ENCODE results near the gene SLC29A1. TPM values are rescaled to one million over a fixed set of nuclear protein-coding genes. Genes with fewer than 3 reads are reported as not detected.

The SLC29A1 gene
- total RNA-seq, 1 experiment from 2014 or later = 22.2 TPM

Other genes with a start within 250 kb of the SLC29A1 start
- gene MRPL14, start 96.1 kb upstream of the SLC29A1 start, total RNA-seq (2014; rRNA removed; shearing (Covaris generic)) = 104 and 109 TPM in 2 replicates
- gene TMEM63B, start 96.0 kb upstream of the SLC29A1 start, total RNA-seq (2014; rRNA removed; shearing (Covaris generic)) = 20.8 and 23.6 TPM in 2 replicates
- gene CAPN11, start 64.8 kb upstream of the SLC29A1 start, total RNA-seq (2014; rRNA removed; shearing (Covaris generic)) = not detected in 2 replicates
- gene MYMX, start 6.7 kb upstream of the SLC29A1 start, total RNA-seq (2014; rRNA removed; shearing (Covaris generic)) = not detected in 2 replicates
- 984 and 1,201 TPM in 2 replicates for gene HSP90AB1, start 23.5 kb downstream of the SLC29A1 start, total RNA-seq (2014; rRNA removed; shearing (Covaris generic))
- gene SLC35B2, start 33.9 kb downstream of the SLC29A1 start, total RNA-seq (2014; rRNA removed; shearing (Covaris generic)) = 86.2 and 101 TPM in 2 replicates
- gene NFKBIE, start 42.0 kb downstream of the SLC29A1 start, total RNA-seq (2014; rRNA removed; shearing (Covaris generic)) = 14.7 and 23.0 TPM in 2 replicates
- gene TMEM151B, start 46.9 kb downstream of the SLC29A1 start, total RNA-seq (2014; rRNA removed; shearing (Covaris generic)) = 0.12 TPM in 1 of 2 replicates, not detected in the other
- gene AARS2, start 89.8 kb downstream of the SLC29A1 start, total RNA-seq (2014; rRNA removed; shearing (Covaris generic)) = 7.1 and 11.5 TPM in 2 replicates
- not detected in 2 replicates for gene SPATS1, start 119.1 kb downstream of the SLC29A1 start, total RNA-seq (2014; rRNA removed; shearing (Covaris generic))
- gene CDC5L, start 164.1 kb downstream of the SLC29A1 start, total RNA-seq (2014; rRNA removed; shearing (Covaris generic)) = 26.1 and 33.6 TPM in 2 replicates

All from RPMI7951 (cell line).